HepG2 (cell line): ENCODE data around the gene HSD3B7. TPM values are rescaled to one million over a fixed set of nuclear protein-coding genes. Genes with fewer than 3 reads are reported as not detected.

Experiments
- ATF7 ChIP-seq, 2 experiments: fragments of 450-650 bp in 1 of 2; sonication (generic) in 1 of 2; formaldehyde crosslinking in 1 of 2; IDR thresholded peaks; 2 replicates each; pipeline versions ENCODE4 v1.4.0 to v1.6.1; 2016 to 2020; ENCODE audit warnings: antibody characterized with exemption in 1 of 2, mild to moderate bottlenecking in 1 of 2, missing genetic modification reagents in 1 of 2
- CAMTA2 ChIP-seq: sonication (generic); formaldehyde crosslinking; IDR thresholded peaks from 2 replicates; pipeline ENCODE4 v1.4.0; 2020; ENCODE audit warnings: mild to moderate bottlenecking, missing genetic modification reagents, borderline replicate concordance
- CEBPG ChIP-seq: IDR thresholded peaks from 2 replicates; pipeline ENCODE4 v1.6.1; 2016
- EEA1 ChIP-seq: sonication (generic); formaldehyde crosslinking; IDR thresholded peaks from 2 replicates; pipeline ENCODE4 v1.5.1; 2020; ENCODE audit warnings: mild to moderate bottlenecking, missing genetic modification reagents, borderline replicate concordance
- HNRNPL ChIP-seq: fragments of 200-400 bp; formaldehyde crosslinking; IDR thresholded peaks from 2 replicates; pipeline ENCODE4 v1.6.1; 2017; ENCODE audit warnings: mild to moderate bottlenecking, low read depth, low read length
- HNRNPUL1 ChIP-seq: fragments of 200-400 bp; formaldehyde crosslinking; IDR thresholded peaks from 2 replicates; pipeline ENCODE4 v1.6.1; 2017; ENCODE audit warnings: low read depth, mild to moderate bottlenecking, low read length, moderate library complexity
- KAT7 ChIP-seq: IDR thresholded peaks from 2 replicates; pipeline ENCODE4 v1.6.1; 2018; ENCODE audit warnings: borderline replicate concordance, missing compliant biosample characterization
- NCOA2 ChIP-seq: sonication (generic); formaldehyde crosslinking; IDR thresholded peaks from 2 replicates; pipeline ENCODE4 v1.8.0; 2022; ENCODE audit warnings: inconsistent platforms
- NFYC ChIP-seq: IDR thresholded peaks from 2 replicates; pipeline ENCODE4 v1.6.1; 2016; ENCODE audit warnings: missing genetic modification reagents, missing compliant biosample characterization
- NR1H2 ChIP-seq: sonication (generic); formaldehyde crosslinking; IDR thresholded peaks from 2 replicates; pipeline ENCODE4 v1.8.1; 2022; ENCODE audit warnings: low read depth, missing genetic modification reagents, borderline replicate concordance
- RFX3 ChIP-seq: IDR thresholded peaks from 2 replicates; pipeline ENCODE4 v1.6.1; 2016; ENCODE audit warnings: missing biosample characterization, missing genetic modification reagents
- ZNF281 ChIP-seq: sonication (generic); formaldehyde crosslinking; IDR thresholded peaks from 2 replicates; pipeline ENCODE4 v1.4.0; 2020; ENCODE audit warnings: missing genetic modification reagents, borderline replicate concordance
- ZNF615 ChIP-seq: sonication (generic); formaldehyde crosslinking; IDR thresholded peaks from 2 replicates; pipeline ENCODE4 v1.5.0; 2020; ENCODE audit warnings: mild to moderate bottlenecking, missing genetic modification reagents, borderline replicate concordance
- ZNF619 ChIP-seq: sonication (generic); formaldehyde crosslinking; IDR thresholded peaks from 2 replicates; pipeline ENCODE4 v1.4.0; 2020; ENCODE audit warnings: mild to moderate bottlenecking, missing genetic modification reagents
- ZNF841 ChIP-seq: sonication (generic); formaldehyde crosslinking; IDR thresholded peaks from 2 replicates; pipeline ENCODE4 v1.8.1; 2023; ENCODE audit warnings: missing genetic modification reagents, borderline replicate concordance
- polyA plus RNA-seq, 8 experiments: library from polyadenylated mRNA; depleted of rRNA in 3 of 8; stranded (reverse) in 7 of 8; unstranded in 1 of 8; fragments of >200 nt; fragmentation: Illumina TruSeq in 4 of 8; extraction: Trizol in 4 of 8; gene quantifications; 2 replicates each; pipeline versions ENCODE4 v1.2.1 to v1.2.3, GENCODE V29; 2011 to 2016; ENCODE audit warnings: low read depth in 4 of 8, missing spikeins in 1 of 8, mixed read lengths in 1 of 8; ENCODE audit not compliant: insufficient read depth in 1 of 8
- total RNA-seq, 5 experiments: library from RNA; depleted of rRNA; stranded (reverse); fragments of >200 nt; fragmentation: Illumina TruSeq; extraction: Trizol; gene quantifications; 2 replicates each; pipeline ENCODE4 v1.2.3, GENCODE V29; 2016; ENCODE audit warnings: low read depth in 1 of 5
- TF ChIP-seq, protein P1 (sequence below): sonication (generic); formaldehyde crosslinking; IDR thresholded peaks from 2 replicates; pipeline ENCODE4 v1.5.0; 2020; ENCODE audit warnings: missing genetic modification reagents
- TF ChIP-seq, protein P2 (sequence below): sonication (generic); formaldehyde crosslinking; IDR thresholded peaks from 2 replicates; pipeline ENCODE4 v1.8.0; 2022; ENCODE audit warnings: mild to moderate bottlenecking, missing genetic modification reagents, borderline replicate concordance
- TF ChIP-seq, protein P3 (sequence below): sonication (generic); formaldehyde crosslinking; conservative IDR thresholded peaks from 2 replicates; pipeline ENCODE4 v1.4.0; 2020; ENCODE audit warnings: missing genetic modification reagents
- TF ChIP-seq, protein P4 (sequence below): sonication (generic); formaldehyde crosslinking; conservative IDR thresholded peaks from 2 replicates; pipeline ENCODE4 v1.4.0; 2020; ENCODE audit warnings: mild to moderate bottlenecking, missing genetic modification reagents, moderate library complexity

Gene HSD3B7
- total and polyA plus RNA-seq, 2 of the 13 experiments (the other 11 are each of a cell fraction or from before 2014, with no cell fraction given) = 32.9 to 69.7 TPM

DNA sequence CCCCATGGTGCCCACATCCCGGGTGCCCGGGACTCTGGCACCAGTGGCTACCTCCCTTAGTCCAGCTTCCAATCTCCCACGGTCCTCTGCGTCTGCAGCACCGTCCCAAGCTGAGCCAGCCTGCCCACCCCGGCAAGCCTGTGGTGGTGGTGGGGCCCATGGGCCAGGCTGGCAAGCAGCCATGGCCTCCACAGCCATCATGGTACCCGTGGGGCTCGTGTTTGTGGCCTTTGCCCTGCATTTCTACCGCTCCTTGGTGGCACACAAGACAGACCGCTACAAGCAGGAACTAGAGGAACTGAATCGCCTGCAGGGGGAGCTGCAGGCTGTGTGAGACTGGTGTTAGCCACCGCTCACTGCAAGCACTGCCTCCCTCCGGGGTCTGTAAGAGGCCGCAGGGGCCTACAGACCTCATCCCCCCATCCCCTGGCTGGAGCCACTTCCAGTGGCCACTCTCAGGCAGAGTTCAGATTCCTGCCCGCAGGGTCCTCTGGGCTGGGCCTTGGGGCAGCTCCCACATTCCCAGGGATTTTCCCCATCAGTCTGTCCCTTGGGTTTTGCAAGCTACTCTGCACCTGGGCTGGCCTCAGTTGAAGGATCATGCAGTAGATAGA, 31.4 kb upstream of the HSD3B7 start (continued):
- TF ChIP-seq ZNF619 (CRISPR knock-in tag) = no peak
- no peak; the same call in 1 of the 2 replicates for TF ChIP-seq EEA1
- TF ChIP-seq, protein P1, sequence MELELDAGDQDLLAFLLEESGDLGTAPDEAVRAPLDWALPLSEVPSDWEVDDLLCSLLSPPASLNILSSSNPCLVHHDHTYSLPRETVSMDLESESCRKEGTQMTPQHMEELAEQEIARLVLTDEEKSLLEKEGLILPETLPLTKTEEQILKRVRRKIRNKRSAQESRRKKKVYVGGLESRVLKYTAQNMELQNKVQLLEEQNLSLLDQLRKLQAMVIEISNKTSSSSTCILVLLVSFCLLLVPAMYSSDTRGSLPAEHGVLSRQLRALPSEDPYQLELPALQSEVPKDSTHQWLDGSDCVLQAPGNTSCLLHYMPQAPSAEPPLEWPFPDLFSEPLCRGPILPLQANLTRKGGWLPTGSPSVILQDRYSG (CRISPR knock-in tag) = no peak
- TF ChIP-seq CAMTA2 (CRISPR knock-in tag) = 0 out of 2 replicates have a peak, but pooled peaks have one; percentile 7
- TF ChIP-seq, protein P2, sequence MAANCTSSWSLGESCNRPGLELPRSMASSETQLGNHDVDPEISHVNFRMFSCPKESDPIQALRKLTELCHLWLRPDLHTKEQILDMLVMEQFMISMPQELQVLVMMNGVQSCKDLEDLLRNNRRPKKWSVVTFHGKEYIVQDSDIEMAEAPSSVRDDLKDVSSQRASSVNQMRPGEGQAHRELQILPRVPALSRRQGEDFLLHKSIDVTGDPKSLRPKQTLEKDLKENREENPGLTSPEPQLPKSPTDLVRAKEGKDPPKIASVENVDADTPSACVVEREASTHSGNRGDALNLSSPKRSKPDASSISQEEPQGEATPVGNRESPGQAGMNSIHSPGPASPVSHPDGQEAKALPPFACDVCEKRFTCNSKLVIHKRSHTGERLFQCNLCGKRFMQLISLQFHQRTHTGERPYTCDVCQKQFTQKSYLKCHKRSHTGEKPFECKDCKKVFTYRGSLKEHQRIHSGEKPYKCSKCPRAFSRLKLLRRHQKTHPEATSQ (CRISPR knock-in tag) = no peak; the same call in 1 of the 2 replicates
- TF ChIP-seq HNRNPL = peak; percentile 94
- no peak; the same call in none of the 2 replicates for TF ChIP-seq CEBPG (CRISPR knock-in tag)
- TF ChIP-seq ZNF841 = no peak
- no peak for TF ChIP-seq RFX3 (CRISPR knock-in tag)
- TF ChIP-seq HNRNPUL1 = no peak
- TF ChIP-seq, protein P3, sequence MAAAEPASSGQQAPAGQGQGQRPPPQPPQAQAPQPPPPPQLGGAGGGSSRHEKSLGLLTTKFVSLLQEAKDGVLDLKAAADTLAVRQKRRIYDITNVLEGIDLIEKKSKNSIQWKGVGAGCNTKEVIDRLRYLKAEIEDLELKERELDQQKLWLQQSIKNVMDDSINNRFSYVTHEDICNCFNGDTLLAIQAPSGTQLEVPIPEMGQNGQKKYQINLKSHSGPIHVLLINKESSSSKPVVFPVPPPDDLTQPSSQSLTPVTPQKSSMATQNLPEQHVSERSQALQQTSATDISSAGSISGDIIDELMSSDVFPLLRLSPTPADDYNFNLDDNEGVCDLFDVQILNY (CRISPR knock-in tag) = no peak
- TF ChIP-seq NR1H2 = no peak
- no peak for TF ChIP-seq ZNF281
- peak; percentile 21; the same call in 1 of the 2 replicates for TF ChIP-seq KAT7
- no peak for TF ChIP-seq NFYC
- TF ChIP-seq ZNF615 = no peak
- TF ChIP-seq ATF7 (IDR thresholded peaks at IDR 0.05) = no peak
- no peak for TF ChIP-seq ATF7 (CRISPR knock-in tag; IDR thresholded peaks at IDR 0.05)
- TF ChIP-seq, protein P4, sequence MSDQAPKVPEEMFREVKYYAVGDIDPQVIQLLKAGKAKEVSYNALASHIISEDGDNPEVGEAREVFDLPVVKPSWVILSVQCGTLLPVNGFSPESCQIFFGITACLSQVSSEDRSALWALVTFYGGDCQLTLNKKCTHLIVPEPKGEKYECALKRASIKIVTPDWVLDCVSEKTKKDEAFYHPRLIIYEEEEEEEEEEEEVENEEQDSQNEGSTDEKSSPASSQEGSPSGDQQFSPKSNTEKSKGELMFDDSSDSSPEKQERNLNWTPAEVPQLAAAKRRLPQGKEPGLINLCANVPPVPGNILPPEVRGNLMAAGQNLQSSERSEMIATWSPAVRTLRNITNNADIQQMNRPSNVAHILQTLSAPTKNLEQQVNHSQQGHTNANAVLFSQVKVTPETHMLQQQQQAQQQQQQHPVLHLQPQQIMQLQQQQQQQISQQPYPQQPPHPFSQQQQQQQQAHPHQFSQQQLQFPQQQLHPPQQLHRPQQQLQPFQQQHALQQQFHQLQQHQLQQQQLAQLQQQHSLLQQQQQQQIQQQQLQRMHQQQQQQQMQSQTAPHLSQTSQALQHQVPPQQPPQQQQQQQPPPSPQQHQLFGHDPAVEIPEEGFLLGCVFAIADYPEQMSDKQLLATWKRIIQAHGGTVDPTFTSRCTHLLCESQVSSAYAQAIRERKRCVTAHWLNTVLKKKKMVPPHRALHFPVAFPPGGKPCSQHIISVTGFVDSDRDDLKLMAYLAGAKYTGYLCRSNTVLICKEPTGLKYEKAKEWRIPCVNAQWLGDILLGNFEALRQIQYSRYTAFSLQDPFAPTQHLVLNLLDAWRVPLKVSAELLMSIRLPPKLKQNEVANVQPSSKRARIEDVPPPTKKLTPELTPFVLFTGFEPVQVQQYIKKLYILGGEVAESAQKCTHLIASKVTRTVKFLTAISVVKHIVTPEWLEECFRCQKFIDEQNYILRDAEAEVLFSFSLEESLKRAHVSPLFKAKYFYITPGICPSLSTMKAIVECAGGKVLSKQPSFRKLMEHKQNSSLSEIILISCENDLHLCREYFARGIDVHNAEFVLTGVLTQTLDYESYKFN (CRISPR knock-in tag) = peak; percentile 61
- TF ChIP-seq NCOA2 (CRISPR knock-in tag) = 0 out of 2 replicates have a peak, but pooled peaks have one; percentile 25
